GM21526 (cell line): ENCODE measurements around the gene STX8.
"Not testable (repeated sequence)": the region's sequence is repeated elsewhere in the genome, so short reads cannot be mapped to it uniquely, and the experiment has no call there.

ENCODE experiments used
- ATAC-seq: cut with Tn5 transposase; IDR thresholded peaks from one replicate; pipeline ENCODE4 v1.9.1; 2021; ENCODE audit warnings: moderate library complexity; ENCODE audit not compliant: unreplicated experiment, low FRiP score

Gene STX8

DNA sequence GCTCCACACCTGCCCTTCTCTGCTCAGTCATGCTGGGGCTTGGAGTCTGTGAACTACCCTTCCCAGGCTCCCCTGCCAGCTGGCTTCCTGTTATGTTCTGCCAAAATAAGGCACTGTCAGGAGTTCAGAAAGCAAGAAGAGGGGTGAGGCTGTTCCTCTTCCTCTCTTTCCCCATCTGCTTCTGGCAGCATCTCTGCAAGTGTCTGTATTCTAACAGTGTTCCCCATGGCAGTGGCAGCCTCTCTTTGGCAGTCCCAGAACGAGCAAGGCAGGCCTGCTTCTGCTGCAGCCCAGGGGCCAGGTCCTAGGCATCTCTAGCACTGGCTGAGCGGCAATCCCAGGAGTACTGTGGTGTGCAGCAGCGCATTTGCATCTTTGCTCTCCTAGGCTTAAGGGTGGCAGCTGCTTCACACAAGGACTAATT, 219.1 kb downstream of the STX8 start:
- no peak for ATAC-seq

DNA sequence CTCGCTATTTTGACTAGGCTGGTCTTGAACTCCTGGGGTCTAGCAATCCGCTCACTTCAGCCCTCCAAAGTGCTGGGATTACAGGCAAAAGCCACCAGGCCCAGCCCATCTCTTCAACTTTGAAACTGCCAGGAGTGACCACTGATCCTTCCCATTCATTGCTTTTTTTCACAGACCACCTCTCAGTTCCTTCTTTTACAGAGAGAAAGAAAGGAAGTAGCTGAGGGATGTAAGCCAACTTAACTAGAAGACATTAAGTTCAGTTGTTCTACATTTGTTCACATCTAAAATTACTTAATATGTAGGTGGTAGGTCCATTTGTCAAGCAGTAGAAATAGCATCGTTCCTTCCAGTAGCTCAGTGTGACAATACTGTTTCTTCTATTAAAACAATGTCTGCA, 219.8 kb downstream of the STX8 start:
- ATAC-seq: no peak

DNA sequence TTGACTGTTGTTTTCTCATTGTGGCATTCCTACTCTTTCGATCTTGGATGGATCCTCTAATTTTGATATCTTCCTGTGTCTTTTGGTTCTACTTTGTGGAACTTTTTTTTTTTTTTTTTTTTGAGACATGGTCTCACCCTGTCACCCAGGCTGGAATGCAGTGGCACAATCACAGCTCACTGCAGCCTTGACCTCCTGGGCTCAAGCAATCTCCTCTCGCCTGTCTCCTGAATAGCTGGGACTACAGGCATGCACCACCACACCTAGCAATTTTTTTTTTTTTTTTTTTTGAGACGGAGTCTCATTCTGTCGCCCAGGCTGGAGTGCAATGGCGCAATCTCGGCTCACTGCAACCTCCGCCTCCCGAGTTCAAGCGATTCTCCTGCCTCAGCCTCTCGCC, 220.4 kb downstream of the STX8 start:
- not testable (repeated sequence) for ATAC-seq

DNA sequence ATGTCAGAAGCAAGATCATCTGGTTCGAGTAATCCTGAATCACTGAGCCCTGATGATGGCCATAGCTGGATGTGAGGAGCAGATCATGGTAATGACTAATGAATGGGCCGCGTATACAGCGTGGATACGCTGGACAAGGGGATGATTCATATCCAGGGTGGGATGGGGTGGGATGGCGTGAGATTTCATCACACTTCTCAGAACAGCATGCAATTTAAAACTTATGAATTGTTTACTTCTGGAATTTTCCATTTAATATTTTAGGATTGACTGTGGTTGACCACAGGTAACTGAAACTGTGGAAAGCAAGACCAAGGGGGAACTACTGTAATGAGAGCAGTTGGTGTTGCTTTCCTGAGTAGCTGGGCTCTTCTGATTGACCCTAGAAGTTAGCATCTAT, 225.5 kb downstream of the STX8 start:
- no peak for ATAC-seq

DNA sequence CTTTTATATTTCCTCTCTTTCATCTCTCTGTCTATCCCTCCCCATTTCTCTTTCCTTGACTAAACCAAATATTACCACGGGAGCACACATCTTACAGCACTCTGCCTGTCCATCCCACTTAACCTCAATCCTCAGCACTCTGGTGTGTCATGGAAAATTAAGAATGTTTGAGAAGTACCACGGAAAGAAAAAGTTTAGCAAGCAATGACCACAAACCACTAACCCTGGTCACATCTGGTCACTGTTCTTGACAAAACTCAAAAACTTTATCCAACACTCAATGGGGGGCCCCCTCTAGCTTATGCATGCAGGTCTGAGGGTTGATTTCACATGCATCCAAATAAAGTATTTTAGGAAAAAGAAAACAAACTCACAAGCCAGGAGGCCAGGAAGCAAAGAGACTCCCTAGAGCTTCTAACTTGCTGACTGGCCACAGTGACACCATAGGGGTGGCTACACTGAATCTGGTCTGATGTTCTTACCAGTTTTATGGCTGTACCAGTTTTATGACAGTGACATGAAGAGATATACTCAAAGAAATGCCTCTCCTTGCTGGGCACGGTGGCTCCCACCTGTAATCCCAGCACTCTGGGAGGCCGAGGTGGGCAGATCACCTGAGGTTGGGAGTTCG, 229.2 kb downstream of the STX8 start:
- no peak for ATAC-seq

DNA sequence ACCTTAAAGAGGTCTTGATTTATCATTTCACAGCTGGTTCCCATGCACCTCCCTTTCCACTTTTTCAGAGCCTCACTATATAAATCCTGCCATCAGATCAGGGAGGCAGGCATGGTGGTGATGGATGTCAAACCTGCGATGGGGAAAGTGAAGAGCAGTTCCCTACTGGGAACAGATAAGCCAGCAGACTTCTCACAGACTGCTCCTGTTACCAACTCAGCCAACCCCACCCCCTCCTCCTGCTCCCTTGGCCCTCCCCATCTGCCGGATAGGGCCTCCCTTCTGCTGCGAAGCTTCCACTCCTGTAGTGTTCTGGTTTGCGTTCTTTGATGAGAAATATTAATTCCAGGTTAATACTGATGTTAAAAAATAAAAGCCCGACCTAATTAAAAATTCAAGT, 232.1 kb downstream of the STX8 start:
- ATAC-seq: no peak

DNA sequence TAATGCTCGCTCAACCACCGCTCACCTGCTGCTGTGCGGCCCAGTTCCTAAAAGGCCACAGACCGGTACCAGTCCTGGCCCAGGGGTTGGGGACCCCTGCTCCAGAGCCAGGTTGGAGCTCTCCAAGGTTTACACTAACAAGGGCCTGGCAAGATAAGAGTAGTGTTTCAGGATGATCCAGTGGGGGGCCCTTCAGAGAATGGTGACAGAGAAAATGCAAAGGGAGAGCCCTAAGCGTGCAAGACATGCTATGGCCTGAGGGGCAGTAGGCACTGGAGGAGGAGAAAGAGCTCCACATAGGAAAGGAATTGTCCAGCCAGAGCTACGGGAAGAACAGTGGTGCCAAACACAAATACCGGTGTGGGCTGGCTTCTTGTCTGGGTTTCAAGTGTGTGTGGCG, 233.4 kb downstream of the STX8 start:
- no peak for ATAC-seq

DNA sequence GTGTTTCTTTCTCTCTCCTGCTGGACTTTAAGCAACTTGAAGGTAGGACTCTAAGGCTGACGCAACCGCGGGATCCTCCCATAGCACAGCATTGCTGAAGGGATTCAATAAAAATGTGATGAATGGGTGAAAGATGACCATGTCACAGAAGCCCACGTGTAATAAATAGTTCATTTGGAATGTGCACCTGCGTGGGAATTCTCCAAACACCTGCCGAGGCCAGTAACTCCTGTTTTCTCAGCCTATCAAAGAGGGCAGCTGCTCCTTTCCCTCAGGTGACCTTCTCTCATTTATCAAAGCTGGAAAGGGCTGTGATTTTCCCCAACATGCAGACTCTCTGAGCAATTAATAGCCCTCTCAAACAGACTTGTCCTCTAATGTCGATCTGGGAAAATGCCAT, 235.7 kb downstream of the STX8 start:
- ATAC-seq: no peak

DNA sequence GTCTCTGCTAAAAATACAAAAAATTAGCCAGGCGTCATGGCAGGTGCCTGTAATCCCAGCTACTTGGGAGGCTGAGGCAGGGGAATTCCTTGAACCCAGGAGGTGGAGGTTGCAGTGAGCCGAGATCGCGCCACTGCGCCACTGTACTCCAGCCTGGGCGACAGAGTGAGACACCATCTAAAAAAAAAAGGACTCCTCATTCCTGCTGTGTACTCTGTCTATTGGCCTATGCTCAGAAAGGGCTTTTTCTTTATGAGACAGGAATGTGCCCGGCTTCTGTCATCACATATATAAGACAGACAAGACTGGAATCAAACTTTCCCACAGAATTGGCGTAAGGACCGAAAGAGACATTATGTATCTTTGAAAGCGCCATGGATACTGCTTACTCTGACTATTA, 236.1 kb downstream of the STX8 start:
- ATAC-seq: not testable (repeated sequence)

DNA sequence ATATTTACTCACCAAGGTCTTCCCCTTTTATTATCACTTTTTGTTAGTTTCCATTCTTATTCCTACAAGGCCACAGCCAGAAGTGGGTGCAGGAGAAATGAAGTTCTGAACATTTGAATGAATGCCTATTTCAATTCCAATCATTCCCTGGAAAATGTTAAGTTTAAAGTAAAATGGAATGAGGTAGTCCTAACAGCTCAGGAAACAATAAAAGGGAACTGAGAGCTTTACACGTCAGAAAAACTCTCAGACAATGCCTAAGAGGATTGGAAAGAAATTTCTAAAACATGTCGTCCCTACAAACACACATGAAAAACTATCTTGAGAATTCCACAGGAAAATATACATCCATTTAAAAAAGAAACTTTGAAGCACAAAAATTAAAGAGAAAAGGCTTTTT, 238.8 kb downstream of the STX8 start:
- no peak for ATAC-seq

DNA sequence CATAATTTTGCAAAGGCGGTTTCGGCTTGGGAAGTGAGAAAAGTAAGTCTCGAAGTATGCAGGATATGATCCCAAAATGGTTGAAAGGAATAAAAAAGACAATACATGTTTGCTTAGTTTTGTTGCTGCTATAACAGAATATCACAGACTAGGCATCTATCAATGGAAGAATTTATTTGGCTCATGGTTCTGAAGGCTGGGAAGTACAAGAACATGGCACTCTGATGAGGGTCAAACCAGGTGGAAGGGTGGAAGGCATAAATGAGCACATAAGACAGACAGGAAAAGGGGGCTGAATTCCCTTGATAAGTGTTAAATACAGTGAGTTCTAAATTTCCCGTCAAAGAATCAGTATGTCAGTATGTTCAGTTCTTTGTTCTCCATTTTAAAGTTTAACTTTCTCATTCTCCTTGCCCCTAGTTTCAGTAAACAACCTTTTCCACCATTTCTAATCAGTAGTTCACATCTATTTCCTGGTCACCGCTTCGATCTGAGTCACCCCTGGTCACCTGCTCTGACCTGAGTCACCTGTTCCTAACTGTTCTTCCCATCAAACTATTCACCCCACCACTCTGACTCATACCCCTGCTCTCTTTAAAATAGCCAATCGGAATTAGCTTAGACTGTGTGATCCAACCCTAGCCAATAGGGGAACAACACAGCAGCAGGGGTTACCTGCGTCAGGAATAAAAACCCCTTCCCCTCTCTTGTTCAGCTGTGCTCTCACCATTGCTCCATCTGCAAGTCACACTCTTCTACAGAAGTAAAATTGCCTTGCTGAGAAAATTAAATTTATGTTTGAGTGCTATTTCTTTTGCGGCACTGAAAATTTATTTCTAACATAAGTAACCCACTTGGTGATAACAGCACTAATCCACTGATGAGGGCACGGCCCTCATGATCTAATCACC, 240.8 kb downstream of the STX8 start:
- no peak for ATAC-seq

DNA sequence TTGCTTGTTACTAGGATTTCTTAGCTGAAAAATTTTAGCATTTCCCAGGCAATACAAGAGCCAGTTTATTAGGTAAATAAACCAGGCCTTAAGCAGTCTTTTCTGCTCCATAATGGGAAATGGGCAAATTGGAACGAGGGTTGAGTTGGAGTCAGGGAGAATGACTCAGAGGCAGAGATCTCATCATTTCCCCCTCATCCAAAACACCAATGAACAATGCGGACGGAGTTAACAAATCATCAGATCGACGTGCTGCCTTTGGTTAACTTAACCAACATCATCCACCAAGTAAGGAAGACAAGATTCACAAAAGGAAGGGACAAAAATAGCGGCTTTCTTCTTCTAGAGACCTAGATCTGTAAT, 243.5 kb downstream of the STX8 start:
- no peak for ATAC-seq

DNA sequence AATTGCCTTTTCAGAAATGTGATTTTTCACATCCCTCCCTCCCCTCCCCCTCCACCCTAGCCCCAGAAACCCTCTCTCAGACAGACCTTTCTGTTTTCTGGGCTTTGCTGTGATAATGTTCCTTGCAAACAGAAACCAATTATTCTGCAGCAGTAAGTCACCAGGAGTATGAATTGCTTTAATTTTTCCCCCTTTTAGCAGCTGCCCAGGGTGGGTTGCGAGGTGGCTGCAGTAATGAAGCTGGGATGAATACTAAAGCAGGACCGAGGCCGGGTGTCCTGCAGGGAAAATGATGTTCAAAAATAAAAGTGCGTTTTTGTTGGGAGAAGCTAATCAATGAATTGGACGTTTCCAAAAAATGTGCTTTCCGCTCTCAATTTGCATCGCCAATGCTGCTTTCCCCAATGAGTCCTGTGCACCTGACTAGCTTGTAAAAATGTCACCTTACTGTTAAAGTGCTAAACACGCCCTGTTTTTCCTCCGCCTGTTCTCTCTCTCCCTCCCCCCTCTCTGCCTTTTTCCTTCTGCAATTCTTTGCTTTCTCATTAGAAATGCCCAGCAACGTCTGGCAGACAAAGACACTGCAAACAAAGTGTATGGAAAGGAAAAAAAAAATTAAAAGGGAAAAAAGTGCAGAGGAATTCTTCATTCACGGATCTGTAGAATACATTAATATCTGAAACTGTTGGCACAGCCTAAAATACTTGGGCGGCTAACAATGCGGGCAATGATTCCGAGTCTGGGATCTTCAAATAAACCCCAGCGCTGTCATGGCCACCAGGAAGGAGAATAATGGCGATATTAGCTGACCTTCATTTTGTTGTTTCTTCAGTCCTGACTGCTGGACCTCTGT, 244.1 kb downstream of the STX8 start:
- ATAC-seq: no peak

DNA sequence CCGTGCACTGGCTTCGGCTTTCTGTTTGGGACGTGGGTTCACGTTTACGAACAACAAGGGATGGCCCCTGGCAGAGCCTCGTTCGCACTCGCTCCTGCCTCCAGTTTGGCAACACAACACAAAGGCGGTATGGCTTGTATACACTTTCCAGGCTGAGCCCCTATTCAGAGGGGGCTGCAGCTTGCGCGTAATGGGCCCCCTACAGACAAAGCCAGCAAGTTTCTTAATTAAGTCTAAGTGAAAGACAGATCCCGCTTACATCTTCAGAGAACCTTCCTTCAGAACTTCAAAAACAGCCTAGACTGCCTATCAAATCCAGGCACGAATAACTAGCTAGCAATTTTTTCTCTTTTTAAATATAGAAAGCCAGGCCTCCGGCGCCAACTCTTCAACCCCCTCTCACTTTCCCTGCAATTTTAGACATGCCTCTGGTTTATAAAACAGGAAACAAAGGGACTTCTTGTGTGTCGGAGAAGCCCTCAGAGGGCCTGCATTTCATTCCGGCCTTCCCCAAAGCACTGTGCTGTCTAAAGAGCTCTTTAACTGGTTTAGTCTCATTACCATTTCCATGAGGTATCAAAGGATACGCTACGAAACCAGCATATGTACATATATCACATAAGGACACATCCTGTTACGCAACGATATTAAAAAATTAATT, 244.9 kb downstream of the STX8 start:
- no peak for ATAC-seq

DNA sequence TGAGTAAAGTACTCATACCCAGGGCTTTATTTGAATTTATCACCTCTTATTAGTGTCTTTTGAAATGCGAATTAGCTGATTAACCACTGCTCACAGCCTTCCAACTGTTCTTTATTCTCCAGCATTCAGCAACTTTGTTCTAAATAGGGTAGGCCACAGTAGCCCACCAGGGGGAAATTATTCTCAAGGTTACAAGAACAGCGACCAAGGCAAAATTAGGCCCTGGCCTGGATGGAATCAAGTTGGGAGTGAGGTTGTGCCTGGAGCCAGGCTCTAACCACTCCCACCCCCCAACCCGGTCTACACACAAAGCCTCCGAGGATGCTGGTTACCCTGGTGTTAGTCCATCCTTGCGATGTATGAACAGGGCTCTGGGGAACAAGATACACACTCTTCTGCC, 245.5 kb downstream of the STX8 start:
- ATAC-seq: no peak

DNA sequence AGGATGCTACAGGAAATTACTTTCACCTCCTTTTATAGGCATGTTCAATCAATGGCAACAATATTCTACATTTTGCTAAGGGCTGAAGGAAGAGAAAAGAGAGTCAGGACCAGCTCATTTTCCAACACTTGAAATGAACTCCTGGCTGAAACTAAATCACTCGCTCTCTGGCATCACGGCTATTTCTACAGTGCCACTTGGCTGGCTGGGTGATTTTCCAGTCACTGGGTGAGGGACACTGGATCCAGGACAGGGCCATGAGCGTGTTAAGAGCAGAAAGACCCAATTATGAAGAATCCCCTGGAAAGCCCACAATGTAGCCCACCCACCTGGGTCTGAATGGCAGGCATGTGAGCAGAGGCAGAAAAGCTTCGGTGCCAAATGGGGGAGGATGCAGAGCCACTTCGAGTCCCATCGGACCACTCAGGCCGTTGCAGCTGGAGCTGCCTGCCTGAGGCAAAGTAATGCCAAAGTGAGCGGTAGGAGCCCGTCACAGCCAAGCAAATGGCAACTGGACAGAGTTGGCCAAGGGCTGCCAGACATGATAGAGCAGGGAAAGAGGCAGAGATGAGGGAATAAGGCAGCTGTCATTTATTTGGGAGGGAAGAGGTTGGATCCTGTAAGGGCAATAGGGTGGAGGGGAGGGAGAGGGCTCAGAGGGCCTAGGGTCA, 246.2 kb downstream of the STX8 start:
- ATAC-seq: no peak

DNA sequence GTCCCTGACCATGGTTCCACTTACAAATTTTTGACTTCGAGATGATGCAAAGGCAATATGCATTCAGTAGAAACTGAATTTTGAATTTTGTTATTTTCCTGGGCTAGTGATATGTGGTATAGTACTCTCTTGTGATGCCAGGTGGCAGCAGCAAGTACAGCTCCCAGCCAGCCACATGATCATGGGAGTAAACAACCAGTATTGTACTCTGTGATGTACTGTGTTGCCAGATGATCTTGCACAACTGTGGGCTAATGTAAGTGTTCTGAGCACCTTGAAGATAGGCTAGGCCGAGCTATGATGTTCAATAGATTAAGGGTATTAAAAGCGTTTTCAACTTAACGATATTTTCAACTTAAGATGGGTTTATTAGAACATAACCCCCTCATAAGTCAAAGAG, 250.8 kb downstream of the STX8 start:
- no peak for ATAC-seq

DNA sequence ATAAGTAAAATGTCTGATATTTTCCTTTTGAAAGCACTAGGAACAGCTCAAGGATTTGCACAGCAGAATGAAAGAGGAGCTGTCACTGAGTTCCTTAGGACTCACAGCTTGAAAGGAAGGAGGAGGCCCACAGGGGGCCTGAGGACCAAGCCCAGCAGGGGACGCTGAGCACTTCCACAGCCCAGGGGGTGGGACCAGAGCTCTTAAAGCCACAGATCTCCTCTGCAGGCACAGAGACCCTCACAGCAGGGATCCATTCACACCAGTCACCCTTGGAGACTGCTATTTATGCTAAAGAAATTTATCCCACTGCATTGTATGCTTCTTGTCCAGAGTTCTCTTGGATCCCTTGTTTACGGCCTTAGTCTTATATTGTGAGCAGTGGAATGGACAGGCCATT, 253.3 kb downstream of the STX8 start:
- ATAC-seq: no peak

DNA sequence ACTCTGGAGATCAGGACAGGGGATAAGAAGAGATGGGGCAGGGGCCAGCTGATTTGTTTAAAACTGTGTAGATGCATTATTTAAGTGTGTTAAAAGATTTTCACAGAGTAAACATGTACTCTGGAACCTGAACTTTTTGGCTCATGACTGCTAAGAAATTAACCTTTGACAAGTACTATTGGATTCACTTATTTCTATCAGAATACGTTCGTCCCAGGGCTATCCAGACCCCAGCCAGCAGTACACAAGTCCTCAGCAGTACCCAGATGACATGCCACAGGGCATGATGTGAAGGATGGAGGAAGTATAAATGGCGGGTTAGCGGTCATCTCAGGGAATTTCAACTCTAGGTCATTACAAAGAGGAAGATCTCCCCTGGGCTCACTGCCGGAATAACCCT, 253.7 kb downstream of the STX8 start:
- no peak for ATAC-seq

DNA sequence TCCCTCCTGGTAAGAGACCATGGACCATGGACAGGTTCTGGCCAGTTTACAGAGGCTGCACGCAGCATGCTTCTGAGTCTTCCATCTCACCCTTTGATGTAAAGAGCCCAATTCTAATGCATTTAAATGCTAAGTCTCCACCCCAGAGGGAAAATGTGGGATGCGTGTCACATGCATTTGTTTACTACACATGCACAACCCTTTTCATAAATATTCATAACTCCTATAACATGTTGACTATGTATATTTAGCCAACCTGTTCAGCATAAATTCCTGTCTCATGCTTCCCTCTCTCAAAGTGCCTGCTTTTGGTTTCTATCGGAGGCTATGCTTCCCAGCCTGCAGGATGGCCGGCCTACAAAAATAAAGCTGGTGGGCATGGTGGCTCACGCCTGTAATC, 260.3 kb downstream of the STX8 start:
- no peak for ATAC-seq
